GM18951 (cell line): ENCODE measurements around the gene COP1.

ENCODE experiments used
- POLR2A ChIP-seq: IDR thresholded peaks from 4 replicates; pipeline ENCODE4 v1.6.1; 2011; ENCODE audit warnings: mild to moderate bottlenecking; ENCODE audit not compliant: insufficient read length, insufficient read depth; ENCODE audit errors: extremely low read depth
- in situ Hi-C: fragments of 300-500 bp; cut with MboI; formaldehyde crosslinking; loops from one replicate; pipeline ENCODE4 v1.12.0; 2022; ENCODE audit warnings: low sequenced_read_pairs, mixed read lengths, inconsistent platforms; ENCODE audit not compliant: unreplicated experiment

The COP1 gene

DNA sequence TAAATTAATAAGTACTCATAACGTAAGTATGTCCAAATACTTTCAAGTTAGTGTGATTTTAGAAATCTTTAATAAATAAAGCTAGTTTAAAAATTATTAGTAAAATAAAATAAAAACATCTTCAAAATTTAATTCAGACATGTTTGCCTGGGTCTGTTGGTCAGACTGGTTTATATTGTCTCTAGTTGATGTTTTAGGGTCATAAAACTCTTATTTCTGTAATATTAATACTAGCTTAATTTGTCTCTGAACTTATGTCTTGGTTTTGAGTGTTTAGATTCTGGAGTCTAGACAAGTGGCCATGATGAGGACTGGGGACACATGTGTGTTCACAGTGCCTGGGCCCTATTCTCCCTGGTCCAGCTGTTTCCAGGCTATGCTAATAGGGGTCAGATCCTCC is 279.1 kb downstream of the COP1 start:
- in situ Hi-C loops: no loop called here
- TF ChIP-seq POLR2A: no peak

DNA sequence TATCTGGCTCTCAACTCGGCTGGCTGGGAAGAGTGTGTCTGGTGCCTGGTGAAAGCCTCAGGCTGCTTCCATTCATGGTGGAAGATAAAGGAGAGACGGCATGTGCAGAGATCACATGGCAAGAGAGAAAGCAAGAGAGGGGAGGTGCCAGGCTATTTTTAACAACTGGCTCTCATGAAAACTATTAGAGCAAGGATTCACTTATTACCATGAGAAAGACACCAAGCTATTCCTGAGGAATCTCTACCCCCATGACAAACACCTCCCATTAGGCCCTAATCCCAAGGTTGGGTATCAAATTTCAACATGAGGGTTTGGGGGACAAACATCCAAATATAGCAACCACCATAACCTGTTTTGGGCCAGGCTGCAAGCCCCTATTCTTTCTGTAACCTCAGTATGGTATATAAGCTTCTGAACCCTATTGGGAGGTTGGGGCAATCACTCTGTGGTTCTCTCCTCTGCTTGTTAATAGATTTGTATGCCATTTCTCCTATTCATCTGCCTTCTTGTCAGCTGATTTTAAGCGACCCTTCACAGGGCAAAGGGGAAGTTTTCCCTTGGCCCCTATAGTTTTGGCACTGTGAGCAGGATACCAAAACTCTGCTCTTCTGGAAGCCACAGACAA is 284.7 kb downstream of the COP1 start:
- in situ Hi-C loops: no loop called here
- TF ChIP-seq POLR2A: no peak

GRCh38 chr1:175920381-175920780 is 286.7 kb downstream of the COP1 start:
- TF ChIP-seq POLR2A: no peak
- in situ Hi-C loops: no loop called here

GRCh38 chr1:175919001-175919400 is 288.1 kb downstream of the COP1 start:
- in situ Hi-C loops: no loop called here
- no peak for TF ChIP-seq POLR2A

GRCh38 chr1:175918364-175918801 is 288.7 kb downstream of the COP1 start:
- TF ChIP-seq POLR2A: no peak
- in situ Hi-C loops: no loop called here

- TF ChIP-seq POLR2A: no peak
- in situ Hi-C loops: no loop called here
Measured at GRCh38 chr1:175914115-175914514, 293.0 kb downstream of the COP1 start.

DNA sequence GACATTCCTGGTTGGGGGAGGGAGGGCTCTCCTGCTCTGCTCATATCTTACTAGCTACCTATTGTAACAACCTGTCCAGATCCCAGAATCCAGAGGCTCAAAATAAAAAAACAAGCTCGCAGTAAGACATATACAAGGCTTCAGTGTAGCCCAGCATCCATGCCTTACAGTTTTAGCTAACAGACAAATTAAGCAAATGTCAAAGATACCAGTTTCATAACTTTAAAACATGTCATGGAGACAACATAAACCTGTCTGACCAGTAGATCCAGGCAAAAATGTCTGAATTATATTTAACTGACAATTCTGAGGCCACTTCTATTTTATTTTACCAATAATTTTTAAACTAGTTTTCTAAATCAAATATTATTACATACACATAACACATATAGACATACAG is 295.9 kb downstream of the COP1 start:
- in situ Hi-C loops: no loop called here
- TF ChIP-seq POLR2A: no peak

GRCh38 chr1:175906370-175906769 is 300.7 kb downstream of the COP1 start:
- in situ Hi-C loops: no loop called here
- no peak for TF ChIP-seq POLR2A

GRCh38 chr1:175904808-175905207 is 302.3 kb downstream of the COP1 start:
- in situ Hi-C loops: no loop called here
- no peak for TF ChIP-seq POLR2A

DNA sequence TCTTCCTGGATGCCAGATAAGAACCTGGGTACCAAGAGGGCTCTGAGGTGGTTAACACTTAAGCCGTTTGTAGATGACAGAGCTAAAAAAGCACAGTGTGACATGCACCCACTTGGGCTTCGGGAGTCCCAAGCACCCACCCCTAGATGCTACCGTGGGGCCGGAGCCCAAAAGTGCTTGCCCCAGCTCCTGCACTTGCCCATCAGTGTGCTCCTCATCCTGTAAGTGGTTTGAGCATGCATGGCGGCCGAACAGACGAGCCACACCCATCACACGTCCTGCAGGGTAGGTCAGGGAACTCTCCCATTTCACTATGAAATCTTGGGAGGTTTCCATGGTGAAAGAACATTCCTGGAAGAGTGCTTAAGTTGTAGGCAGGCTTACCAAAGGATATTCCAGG is 304.8 kb downstream of the COP1 start:
- TF ChIP-seq POLR2A: no peak

GRCh38 chr1:175901076-175901836 is 305.8 kb downstream of the COP1 start:
- no peak for TF ChIP-seq POLR2A
- in situ Hi-C loops: no loop called here

More for the DNA sequence above, 304.8 kb downstream of the COP1 start:
- in situ Hi-C loops: no loop called here

DNA sequence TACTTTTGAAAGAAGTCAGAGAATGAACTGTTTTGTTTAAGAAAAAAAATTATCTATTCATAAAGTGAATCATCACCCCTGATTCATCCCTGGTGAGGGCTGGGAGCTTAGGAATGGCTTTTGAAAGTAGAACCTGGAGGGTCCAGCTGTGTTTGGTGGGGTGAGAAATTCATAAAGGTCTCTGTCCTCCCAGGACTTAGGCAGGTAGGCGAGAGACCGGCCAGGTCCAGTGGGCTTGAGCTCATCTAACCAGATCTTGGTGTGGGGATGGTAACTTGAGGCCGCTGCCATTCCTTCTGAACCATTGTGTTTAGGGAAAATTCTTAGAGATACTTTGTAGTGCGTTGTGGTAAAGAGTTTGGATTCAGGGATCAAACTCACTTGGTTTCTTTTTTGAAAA is 306.9 kb downstream of the COP1 start:
- in situ Hi-C loops: no loop called here
- no peak for TF ChIP-seq POLR2A

- no peak for TF ChIP-seq POLR2A
- in situ Hi-C loops: no loop called here
Measured at GRCh38 chr1:175895966-175896365, 311.1 kb downstream of the COP1 start.
